HG02623 (cell line): ENCODE results near the gene NKG7.

ENCODE experiments used
- ATAC-seq: cut with Tn5 transposase; IDR thresholded peaks from one replicate; pipeline ENCODE4 v1.9.1; 2021; ENCODE audit warnings: moderate library complexity; ENCODE audit not compliant: unreplicated experiment

NKG7 gene

GRCh38 chr19:51338563-51339312 is 33.7 kb downstream of the NKG7 start:
- peak; percentile 54 for ATAC-seq

GRCh38 chr19:51337861-51338562 is 34.4 kb downstream of the NKG7 start:
- no peak for ATAC-seq

- ATAC-seq, result no peak
These were observed 35.2 kb downstream of the NKG7 start for GRCh38 chr19:51337141-51337860.

GRCh38 chr19:51333836-51334460 is 38.5 kb downstream of the NKG7 start:
- ATAC-seq, result no peak

- ATAC-seq, result no peak
These were observed 40.7 kb downstream of the NKG7 start for GRCh38 chr19:51331716-51332115.

GRCh38 chr19:51331193-51331592 is 41.3 kb downstream of the NKG7 start:
- ATAC-seq, result no peak

- ATAC-seq, result no peak
These were observed 42.1 kb downstream of the NKG7 start for GRCh38 chr19:51330366-51330765.

- ATAC-seq, result no peak
These were observed 43.0 kb downstream of the NKG7 start for GRCh38 chr19:51329411-51329810.

- no peak for ATAC-seq
These were observed 45.1 kb downstream of the NKG7 start for GRCh38 chr19:51327066-51328001.

GRCh38 chr19:51326216-51327065 is 46.0 kb downstream of the NKG7 start:
- ATAC-seq, result no peak

GRCh38 chr19:51325161-51325976 is 47.1 kb downstream of the NKG7 start:
- ATAC-seq, result no peak

- ATAC-seq, result no peak
These were observed 48.3 kb downstream of the NKG7 start for GRCh38 chr19:51324167-51324481.

GRCh38 chr19:51323481-51324166 is 48.8 kb downstream of the NKG7 start:
- ATAC-seq, result no peak

GRCh38 chr19:51321799-51322198 is 50.7 kb downstream of the NKG7 start:
- ATAC-seq, result no peak
